ENCODE measurements around the gene ADARB2.

The ADARB2 gene

DNA sequence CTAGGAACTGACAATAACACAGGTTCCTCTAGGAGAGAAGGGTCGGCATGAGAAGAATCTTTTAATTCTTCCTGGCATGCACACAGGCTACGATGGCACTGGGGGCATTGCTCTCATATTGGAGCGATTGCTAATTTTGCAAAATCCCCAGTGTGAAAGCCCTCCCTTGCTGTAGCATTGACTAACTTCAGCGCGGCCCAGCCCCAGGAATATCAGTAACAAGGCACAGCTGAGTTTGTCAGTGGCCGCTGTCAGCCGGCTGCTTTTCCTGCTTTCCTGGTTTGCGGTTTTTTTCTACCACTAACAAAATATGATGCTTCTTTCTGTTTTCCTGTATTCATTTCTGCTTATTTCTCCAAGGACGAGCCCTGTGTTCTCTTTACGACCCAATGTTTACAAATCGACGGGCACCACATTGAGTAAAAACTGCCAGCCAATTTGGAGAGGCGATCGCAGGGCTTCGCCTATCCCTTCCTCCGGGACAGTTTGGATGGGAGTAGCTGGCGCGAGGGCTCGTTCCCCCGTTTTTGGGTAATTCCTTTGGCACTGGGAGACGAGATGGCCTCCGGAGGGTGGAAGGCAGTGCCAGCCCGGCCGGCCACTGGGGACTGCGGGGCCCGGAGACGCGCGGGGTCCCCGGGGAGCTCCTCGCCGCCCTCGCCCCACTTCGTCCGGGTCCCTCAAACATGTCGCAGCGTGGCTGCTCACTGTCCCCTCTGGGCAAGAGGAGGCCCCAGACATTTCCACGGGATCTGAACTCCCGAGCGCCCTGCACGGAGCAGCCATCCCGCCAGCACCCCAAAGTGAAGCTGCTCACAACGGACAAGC, 967 bp downstream of the ADARB2 start:
- DNase-seq (ENCODE audit: low read depth in 2 of 2) = no peak

DNA sequence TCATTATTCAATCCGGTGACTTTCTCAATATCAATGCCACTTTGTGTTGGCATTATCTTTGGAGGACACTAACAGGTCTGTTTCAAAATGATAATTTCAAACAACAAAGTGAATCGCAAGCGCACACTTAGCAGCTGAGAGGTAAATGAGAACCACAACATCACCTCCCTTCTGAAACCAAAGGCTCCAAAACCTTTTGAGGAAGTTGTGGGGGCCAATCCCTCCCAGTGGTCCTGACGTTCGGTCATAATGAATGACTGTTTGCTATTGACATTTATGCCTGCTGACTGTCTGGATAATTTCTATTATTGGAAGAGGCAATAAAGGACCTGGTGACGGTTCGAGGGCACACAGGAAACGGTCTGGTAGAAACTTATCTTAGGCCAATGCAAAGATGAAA, 1.8 kb downstream of the ADARB2 start:
- DNase-seq (ENCODE audit: low read depth in 2 of 2) = no peak

DNA sequence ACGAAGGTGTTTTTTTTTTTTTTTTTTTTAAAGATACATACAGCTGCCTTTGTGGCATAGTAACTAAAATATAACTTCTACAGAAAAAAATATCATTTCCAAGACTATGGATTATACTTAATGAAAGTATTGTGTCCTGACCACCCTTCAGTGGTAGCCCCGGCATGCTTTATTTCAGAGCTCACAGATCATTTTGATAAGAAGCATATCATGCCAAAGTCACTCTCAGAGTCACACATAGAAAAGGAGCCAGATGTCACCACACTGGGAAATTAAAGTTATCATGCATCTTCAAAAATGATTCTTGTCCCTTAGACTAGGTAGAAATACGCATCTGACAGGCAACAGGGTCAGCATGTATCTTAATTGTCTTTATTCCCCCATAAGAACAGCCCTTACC, 3.0 kb downstream of the ADARB2 start:
- no peak for DNase-seq (ENCODE audit: low read depth in 2 of 2)

- DNase-seq (ENCODE audit: low read depth in 2 of 2) = no peak
These were observed 3.6 kb downstream of the ADARB2 start for GRCh38 chr10:1733720-1734119.

- no peak for DNase-seq (ENCODE audit: low read depth in 2 of 2)
These were observed 4.7 kb downstream of the ADARB2 start for GRCh38 chr10:1732564-1732996.

- no peak for DNase-seq (ENCODE audit: low read depth in 2 of 2)
These were observed 5.7 kb downstream of the ADARB2 start for GRCh38 chr10:1731592-1731991.

GRCh38 chr10:1729751-1730150, 7.6 kb downstream of the ADARB2 start:
- DNase-seq (ENCODE audit: low read depth in 2 of 2) = no peak

DNA sequence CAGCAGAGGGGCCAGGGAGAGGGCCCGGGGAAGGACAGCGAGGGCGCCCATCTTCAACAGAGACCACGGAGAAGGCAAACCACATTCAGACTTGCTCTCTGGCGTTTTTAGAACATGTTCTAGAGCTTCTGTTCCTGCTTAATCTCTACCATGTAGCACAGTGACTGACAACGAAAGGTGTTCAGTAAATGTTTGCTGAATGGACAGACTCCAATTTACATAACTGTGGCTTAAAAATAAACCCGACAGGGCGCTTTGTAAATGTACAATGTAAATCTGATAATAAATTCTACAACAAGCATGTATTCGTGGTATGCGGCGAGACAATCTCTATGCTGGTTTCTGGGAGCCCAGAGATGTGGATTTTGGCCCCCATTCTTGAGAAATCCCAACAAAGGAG, 10.5 kb downstream of the ADARB2 start:
- DNase-seq (ENCODE audit: low read depth in 2 of 2) = no peak

- DNase-seq (ENCODE audit: low read depth in 2 of 2) = no peak
These were observed 12.3 kb downstream of the ADARB2 start for GRCh38 chr10:1724921-1725488.

GRCh38 chr10:1716839-1717238, 20.5 kb downstream of the ADARB2 start:
- DNase-seq (ENCODE audit: low read depth in 2 of 2) = no peak

DNA sequence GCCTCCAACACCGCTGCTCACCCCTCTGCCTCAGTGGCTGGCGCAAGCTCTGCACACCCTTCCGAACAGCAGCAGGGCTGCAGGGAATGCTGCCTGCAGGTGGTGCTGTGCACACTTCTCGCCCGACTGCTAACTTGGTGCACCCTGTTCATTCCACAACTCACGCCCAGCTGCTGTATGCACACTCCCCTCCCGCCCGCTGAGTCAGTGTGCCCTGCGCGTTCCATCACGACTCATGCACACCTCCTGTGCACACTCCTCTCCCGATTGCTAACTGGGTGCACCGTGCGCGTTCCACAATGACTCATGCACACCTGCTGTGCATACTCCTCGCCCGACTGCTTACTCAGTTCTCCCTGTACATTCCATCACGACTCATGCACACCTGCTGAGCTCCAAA, 21.5 kb downstream of the ADARB2 start:
- DNase-seq (ENCODE audit: low read depth in 2 of 2) = peak in 1 of 2 donors; percentile 6

DNA sequence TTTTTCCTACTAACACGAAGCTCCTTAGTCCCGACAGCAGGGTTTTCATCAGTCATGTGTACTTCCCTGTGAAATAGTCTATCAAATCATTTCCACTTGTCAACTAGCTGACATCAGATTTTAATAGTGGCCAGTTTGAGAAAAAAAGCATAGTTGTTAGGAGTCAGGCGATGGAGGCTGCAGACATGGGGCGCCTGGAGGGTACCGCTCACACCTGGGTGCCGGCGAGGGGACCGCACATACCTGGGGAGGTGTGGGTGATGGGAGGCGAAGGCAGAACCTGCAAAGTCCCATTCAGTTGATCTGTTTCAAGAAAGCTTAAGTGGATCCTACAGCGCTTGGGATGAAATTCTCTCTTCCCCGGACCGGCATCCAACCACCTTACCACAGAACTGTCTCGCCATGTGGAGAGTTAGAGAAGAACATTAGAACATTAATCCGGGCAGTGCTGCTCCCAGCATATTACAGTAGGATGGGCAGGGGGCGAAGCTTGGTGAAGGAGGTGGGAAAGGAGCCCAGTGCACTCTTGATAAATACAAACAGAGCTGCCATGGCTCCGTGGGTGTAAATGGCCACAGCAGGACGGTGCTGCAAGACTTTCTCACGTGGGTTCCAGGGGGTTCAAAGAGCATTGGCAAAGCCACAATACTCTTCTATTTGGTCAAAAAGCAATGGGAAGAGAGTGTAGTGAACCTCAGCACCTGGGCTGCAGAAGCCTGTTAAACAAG, 24.2 kb downstream of the ADARB2 start:
- no peak for DNase-seq (ENCODE audit: low read depth in 2 of 2)

GRCh38 chr10:1712314-1712713, 25.0 kb downstream of the ADARB2 start:
- DNase-seq (ENCODE audit: low read depth in 2 of 2) = no peak

DNA sequence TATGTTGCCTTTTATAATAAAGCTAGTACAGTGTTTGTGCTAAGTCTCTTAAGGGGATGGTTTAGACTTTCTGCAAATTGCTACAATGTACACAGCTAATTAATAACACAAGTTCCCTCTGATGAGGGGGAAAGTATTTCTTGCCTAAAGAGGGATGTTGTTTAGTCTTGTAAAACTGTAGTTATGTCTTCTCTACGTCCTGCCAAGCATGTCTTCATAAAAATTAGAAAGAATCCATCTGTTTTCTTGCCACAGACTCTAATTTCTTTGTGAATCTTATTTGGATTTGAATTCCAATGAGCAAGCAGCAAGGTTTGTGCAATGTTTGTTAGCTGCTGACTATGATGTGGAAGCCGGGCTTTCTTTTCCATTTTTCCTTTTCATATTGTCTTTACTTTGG, 28.2 kb downstream of the ADARB2 start:
- DNase-seq (ENCODE audit: low read depth in 2 of 2) = no peak

- DNase-seq (ENCODE audit: low read depth in 2 of 2) = no peak
These were observed 28.6 kb downstream of the ADARB2 start for GRCh38 chr10:1708746-1709145.

DNA sequence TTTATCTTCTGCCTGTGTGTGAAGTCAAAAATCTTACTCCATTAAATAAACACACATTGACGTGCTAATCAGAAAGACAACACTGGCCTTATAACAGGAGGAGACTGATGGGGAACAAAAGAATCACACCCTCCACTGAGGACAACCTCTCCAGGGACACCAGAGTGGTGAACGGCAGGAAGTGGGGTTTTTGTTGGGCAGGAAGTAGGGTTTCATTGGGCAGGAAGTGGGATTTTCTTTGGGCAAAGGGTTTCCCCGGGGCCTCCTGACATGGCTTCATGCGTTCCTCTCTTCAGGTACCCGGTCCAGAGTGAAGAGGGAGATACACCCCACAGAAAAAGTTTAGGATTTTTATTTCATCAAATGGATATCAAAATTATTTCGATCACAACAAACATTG, 30.6 kb downstream of the ADARB2 start:
- no peak for DNase-seq (ENCODE audit: low read depth in 2 of 2)

- no peak for DNase-seq (ENCODE audit: low read depth in 2 of 2)
These were observed 31.1 kb downstream of the ADARB2 start for GRCh38 chr10:1706256-1706655.

DNA sequence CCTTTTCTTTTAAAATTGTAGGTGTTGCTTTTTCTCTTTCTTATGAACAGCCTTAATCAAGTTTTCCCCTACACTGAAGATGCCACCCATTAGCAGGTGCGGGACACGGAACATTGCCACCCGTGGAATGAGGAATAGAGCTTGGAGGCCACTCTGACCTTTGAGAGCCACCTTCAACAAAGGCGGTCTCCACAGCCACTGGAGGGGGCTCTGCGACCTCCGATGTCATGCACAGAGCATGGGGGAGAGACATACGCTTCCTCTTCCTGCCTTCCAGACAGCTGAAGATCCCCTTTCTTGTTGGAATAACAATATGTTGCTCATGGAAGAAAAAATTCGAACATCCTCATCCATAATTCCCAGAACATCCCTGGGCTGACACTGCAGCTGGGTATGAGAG, 39.1 kb downstream of the ADARB2 start:
- no peak for DNase-seq (ENCODE audit: low read depth in 2 of 2)

DNA sequence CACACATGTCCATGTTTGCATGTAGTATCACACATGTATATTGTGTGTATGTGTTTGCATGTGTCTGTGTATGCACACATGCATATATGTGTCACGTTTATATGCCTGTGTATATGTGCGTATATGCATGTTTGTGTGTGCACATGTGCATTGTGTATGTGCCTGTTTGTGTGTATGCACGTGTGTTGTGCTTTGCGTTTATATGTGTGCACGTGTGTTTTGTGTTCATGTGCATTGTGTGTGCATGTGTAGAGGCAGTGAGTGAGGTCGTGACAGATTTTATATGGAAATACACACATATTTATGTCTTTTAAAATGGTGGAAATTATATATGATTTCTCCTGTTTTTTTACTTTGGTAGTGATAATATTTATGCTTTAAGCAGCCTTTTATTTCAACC, 41.2 kb downstream of the ADARB2 start:
- DNase-seq (ENCODE audit: low read depth in 2 of 2) = no peak

GRCh38 chr10:1690086-1690485, 47.2 kb downstream of the ADARB2 start:
- no peak for DNase-seq (ENCODE audit: low read depth in 2 of 2)

DNA sequence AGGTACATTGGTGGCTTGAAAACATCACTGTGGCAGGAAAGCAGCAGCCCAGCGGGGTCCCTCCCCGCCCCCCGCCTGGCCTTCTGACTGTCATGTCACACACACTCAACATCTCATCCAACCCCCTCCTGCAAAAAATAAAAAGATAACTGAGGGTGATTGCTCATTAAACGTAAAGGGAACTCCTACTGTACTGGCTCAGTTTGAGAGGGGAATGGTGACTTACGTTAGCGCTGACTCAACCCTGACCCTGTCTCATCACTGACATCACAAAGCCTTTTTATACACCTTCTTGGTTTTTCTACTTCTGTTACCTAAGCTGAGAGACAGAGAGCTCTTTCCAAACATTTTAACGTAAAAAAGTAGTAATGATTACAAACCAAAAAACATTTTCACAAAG, 48.8 kb downstream of the ADARB2 start:
- DNase-seq (ENCODE audit: low read depth in 2 of 2) = no peak

GRCh38 chr10:1687623-1688150, 49.6 kb downstream of the ADARB2 start:
- no peak for DNase-seq (ENCODE audit: low read depth in 2 of 2)

DNA sequence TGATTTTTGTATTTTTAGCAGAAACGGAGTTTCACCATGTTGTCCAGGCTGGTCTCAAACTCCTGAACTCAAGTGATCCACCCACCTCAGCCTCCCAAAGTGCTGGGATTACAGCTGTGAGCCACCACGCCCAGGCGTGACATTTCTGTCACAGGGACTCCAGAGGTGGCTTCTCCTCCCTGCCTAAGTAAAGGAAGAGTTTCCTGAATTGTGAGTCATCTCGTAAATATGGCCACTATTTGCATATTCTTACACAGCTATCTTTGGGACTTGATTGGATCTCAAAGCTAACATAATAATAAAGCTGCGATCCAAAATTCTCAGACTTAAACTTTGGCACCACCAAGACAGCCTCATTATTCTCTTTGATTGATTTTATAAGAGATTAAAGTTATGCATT, 50.1 kb downstream of the ADARB2 start:
- no peak for DNase-seq (ENCODE audit: low read depth in 2 of 2)

Measured in stimulated activated CD8-positive, alpha-beta memory T cell treated with anti-CD3 and anti-CD28 coated beads, Interleukin-15, amount 100 ng/mL, for 48 hours (primary cell).